HepG2 (cell line): ENCODE data around the gene NEMF. TPM values are rescaled to one million over a fixed set of nuclear protein-coding genes. Genes with fewer than 3 reads are reported as not detected.

Experiments
- ARNT ChIP-seq: fragments of 450-650 bp; IDR thresholded peaks from 2 replicates; pipeline ENCODE4 v1.6.1; 2017
- ETV6 ChIP-seq: sonication (generic); formaldehyde crosslinking; conservative IDR thresholded peaks from 2 replicates; pipeline ENCODE4 v1.4.0; 2020; ENCODE audit warnings: missing genetic modification reagents
- FOXK2 ChIP-seq: fragments of 450-650 bp; IDR thresholded peaks from 2 replicates; pipeline ENCODE4 v1.6.1; 2016
- HMGA1 ChIP-seq: sonication (generic); formaldehyde crosslinking; conservative IDR thresholded peaks from 2 replicates; pipeline ENCODE4 v1.4.0; 2020; ENCODE audit warnings: missing genetic modification reagents
- JUN ChIP-seq: sonication (generic); formaldehyde crosslinking; IDR thresholded peaks from 2 replicates; pipeline ENCODE4 v1.4.0; 2020; ENCODE audit warnings: mild to moderate bottlenecking, missing genetic modification reagents
- JUND ChIP-seq: sonication (generic); formaldehyde crosslinking; IDR thresholded peaks from 2 replicates; pipeline ENCODE4 v1.8.0; 2022; ENCODE audit warnings: mild to moderate bottlenecking, missing genetic modification reagents
- KDM4B ChIP-seq: sonication (generic); formaldehyde crosslinking; IDR thresholded peaks from 2 replicates; pipeline ENCODE4 v1.4.0; 2020; ENCODE audit warnings: missing genetic modification reagents
- KMT2A ChIP-seq: sonication (generic); formaldehyde crosslinking; IDR thresholded peaks from 2 replicates; pipeline ENCODE4 v1.4.0; 2020; ENCODE audit warnings: missing genetic modification reagents
- MEIS1 ChIP-seq: sonication (generic); formaldehyde crosslinking; IDR thresholded peaks from 2 replicates; pipeline ENCODE4 v1.9.0; 2021; ENCODE audit warnings: mild to moderate bottlenecking, missing genetic modification reagents, moderate library complexity, borderline replicate concordance
- MXI1 ChIP-seq: IDR thresholded peaks from 3 replicates; pipeline ENCODE4 v1.6.1; 2012; ENCODE audit warnings: low read depth, low read length, inconsistent platforms, borderline replicate concordance
- MZF1 ChIP-seq: sonication (generic); formaldehyde crosslinking; IDR thresholded peaks from 2 replicates; pipeline ENCODE4 v1.8.1; 2023; ENCODE audit warnings: mild to moderate bottlenecking, missing genetic modification reagents, borderline replicate concordance
- NR2F1 ChIP-seq, 2 experiments: fragments of 450-650 bp in 1 of 2; formaldehyde crosslinking in 1 of 2; IDR thresholded peaks; 2 replicates each; pipeline versions ENCODE4 v1.5.0 to v1.6.1; 2016 to 2020; ENCODE audit warnings: mild to moderate bottlenecking in 1 of 2, missing compliant biosample characterization in 1 of 2, missing genetic modification reagents in 1 of 2, moderate library complexity in 1 of 2
- NRL ChIP-seq: sonication (generic); formaldehyde crosslinking; IDR thresholded peaks from 2 replicates; pipeline ENCODE4 v1.5.0; 2020; ENCODE audit warnings: missing genetic modification reagents, mild to moderate bottlenecking, moderate library complexity, borderline replicate concordance
- POLR2AphosphoS2 ChIP-seq: IDR thresholded peaks from 2 replicates; pipeline ENCODE4 v1.6.1; 2011; ENCODE audit warnings: low read depth, low read length, improper control_type of control experiment
- SATB2 ChIP-seq: sonication (generic); formaldehyde crosslinking; IDR thresholded peaks from 2 replicates; pipeline ENCODE4 v1.5.0; 2020; ENCODE audit warnings: missing genetic modification reagents
- SMARCE1 ChIP-seq: fragments of 450-650 bp; IDR thresholded peaks from 2 replicates; pipeline ENCODE4 v1.6.1; 2017; ENCODE audit warnings: borderline replicate concordance
- ZFP36L2 ChIP-seq: sonication (generic); formaldehyde crosslinking; IDR thresholded peaks from 2 replicates; pipeline ENCODE4 v1.4.0; 2020; ENCODE audit warnings: missing genetic modification reagents
- ZFP41 ChIP-seq: sonication (generic); formaldehyde crosslinking; IDR thresholded peaks from 2 replicates; pipeline ENCODE4 v1.4.0; 2020; ENCODE audit warnings: mild to moderate bottlenecking, missing genetic modification reagents, borderline replicate concordance
- ZFYVE20 ChIP-seq: sonication (generic); formaldehyde crosslinking; IDR thresholded peaks from 2 replicates; pipeline ENCODE4 v1.8.0; 2023; ENCODE audit warnings: low read depth, mild to moderate bottlenecking, moderate library complexity, missing genetic modification reagents, borderline replicate concordance
- ZNF362 ChIP-seq: sonication (generic); formaldehyde crosslinking; IDR thresholded peaks from 2 replicates; pipeline ENCODE4 v1.4.0; 2020; ENCODE audit warnings: missing genetic modification reagents, mild to moderate bottlenecking, borderline replicate concordance
- ZNF484 ChIP-seq: sonication (generic); formaldehyde crosslinking; IDR thresholded peaks from 2 replicates; pipeline ENCODE4 v1.5.1; 2020; ENCODE audit warnings: mild to moderate bottlenecking, low read depth, missing genetic modification reagents, borderline replicate concordance
- ZNF564 ChIP-seq: sonication (generic); formaldehyde crosslinking; IDR thresholded peaks from 2 replicates; pipeline ENCODE4 v1.8.1; 2023; ENCODE audit warnings: mild to moderate bottlenecking, missing genetic modification reagents
- ZNF652 ChIP-seq: IDR thresholded peaks from 2 replicates; pipeline ENCODE4 v1.6.1; 2016; ENCODE audit warnings: low read depth, borderline replicate concordance
- ZNF691 ChIP-seq: sonication (generic); formaldehyde crosslinking; IDR thresholded peaks from 2 replicates; pipeline ENCODE4 v1.4.0; 2020; ENCODE audit warnings: missing genetic modification reagents, low read depth, mild to moderate bottlenecking, borderline replicate concordance
- ZNF749 ChIP-seq: sonication (generic); formaldehyde crosslinking; IDR thresholded peaks from 2 replicates; pipeline ENCODE4 v1.8.0; 2022; ENCODE audit warnings: mild to moderate bottlenecking, missing genetic modification reagents, moderate library complexity, borderline replicate concordance
- ZNF891 ChIP-seq: sonication (generic); formaldehyde crosslinking; IDR thresholded peaks from 2 replicates; pipeline ENCODE4 v1.5.0; 2020; ENCODE audit warnings: mild to moderate bottlenecking, missing genetic modification reagents
- ZSCAN22 ChIP-seq: sonication (generic); formaldehyde crosslinking; IDR thresholded peaks from 2 replicates; pipeline ENCODE4 v1.4.0; 2020; ENCODE audit warnings: mild to moderate bottlenecking, missing genetic modification reagents
- polyA plus RNA-seq, 8 experiments: library from polyadenylated mRNA; depleted of rRNA in 3 of 8; stranded (reverse) in 7 of 8; unstranded in 1 of 8; fragments of >200 nt; fragmentation: Illumina TruSeq in 4 of 8; extraction: Trizol in 4 of 8; gene quantifications; 2 replicates each; pipeline versions ENCODE4 v1.2.1 to v1.2.3, GENCODE V29; 2011 to 2016; ENCODE audit warnings: low read depth in 4 of 8, missing spikeins in 1 of 8, mixed read lengths in 1 of 8; ENCODE audit not compliant: insufficient read depth in 1 of 8
- total RNA-seq, 5 experiments: library from RNA; depleted of rRNA; stranded (reverse); fragments of >200 nt; fragmentation: Illumina TruSeq; extraction: Trizol; gene quantifications; 2 replicates each; pipeline ENCODE4 v1.2.3, GENCODE V29; 2016; ENCODE audit warnings: low read depth in 1 of 5
- TF ChIP-seq, protein P1 (sequence below): sonication (generic); formaldehyde crosslinking; conservative IDR thresholded peaks from 2 replicates; pipeline ENCODE4 v1.4.0; 2020; ENCODE audit warnings: missing genetic modification reagents

The NEMF gene
- total and polyA plus RNA-seq, 2 of the 13 experiments (the other 11 are each of a cell fraction or from before 2014, with no cell fraction given), result 21.3 to 57.9 TPM

DNA sequence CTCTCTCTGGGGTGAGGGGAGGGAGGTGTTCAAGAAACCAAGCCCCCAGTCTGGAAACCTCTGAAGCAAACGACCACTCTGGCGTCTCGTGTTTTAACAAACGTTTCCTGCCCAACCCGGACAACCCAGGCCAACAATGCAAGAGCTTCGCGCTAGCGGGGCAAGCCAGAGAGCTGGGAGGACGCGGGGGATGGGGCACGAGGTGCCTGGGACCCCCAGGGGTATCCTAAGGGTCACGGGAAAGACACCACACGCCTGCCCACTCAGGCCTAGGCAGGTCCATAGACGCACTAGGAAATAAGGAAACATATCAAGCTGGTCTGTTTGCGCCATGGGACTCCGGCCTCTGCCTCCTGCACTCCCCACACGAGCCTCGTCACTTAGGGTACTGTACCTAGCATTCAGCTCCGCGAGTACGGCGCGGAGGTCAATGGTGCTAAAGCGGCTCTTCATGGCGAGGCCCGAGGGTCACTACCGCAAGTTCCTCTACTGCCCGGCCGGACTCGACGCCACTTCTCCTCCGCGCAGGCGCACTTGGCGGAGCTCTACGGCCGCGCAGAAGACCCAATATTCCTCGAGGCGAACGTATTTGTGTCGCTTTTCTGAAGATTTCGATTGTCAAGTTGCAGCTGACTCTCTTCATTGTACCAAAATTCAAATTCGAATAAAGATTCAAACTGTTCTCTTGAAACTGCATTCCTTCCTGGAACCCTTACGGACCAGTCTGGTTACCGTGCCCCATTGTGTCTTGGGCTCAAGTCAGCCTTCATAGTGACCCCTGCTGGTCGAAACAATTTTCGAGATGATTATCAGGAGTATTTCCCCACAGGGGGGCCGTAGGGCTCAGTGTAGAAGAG is at the start of gene NEMF (continued):
- TF ChIP-seq, protein P1, sequence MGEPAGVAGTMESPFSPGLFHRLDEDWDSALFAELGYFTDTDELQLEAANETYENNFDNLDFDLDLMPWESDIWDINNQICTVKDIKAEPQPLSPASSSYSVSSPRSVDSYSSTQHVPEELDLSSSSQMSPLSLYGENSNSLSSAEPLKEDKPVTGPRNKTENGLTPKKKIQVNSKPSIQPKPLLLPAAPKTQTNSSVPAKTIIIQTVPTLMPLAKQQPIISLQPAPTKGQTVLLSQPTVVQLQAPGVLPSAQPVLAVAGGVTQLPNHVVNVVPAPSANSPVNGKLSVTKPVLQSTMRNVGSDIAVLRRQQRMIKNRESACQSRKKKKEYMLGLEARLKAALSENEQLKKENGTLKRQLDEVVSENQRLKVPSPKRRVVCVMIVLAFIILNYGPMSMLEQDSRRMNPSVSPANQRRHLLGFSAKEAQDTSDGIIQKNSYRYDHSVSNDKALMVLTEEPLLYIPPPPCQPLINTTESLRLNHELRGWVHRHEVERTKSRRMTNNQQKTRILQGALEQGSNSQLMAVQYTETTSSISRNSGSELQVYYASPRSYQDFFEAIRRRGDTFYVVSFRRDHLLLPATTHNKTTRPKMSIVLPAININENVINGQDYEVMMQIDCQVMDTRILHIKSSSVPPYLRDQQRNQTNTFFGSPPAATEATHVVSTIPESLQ, result no peak
- TF ChIP-seq ZFP41 (CRISPR knock-in tag) (no peak), HMGA1 (no peak), NRL (peak; percentile 72; the same call in 1 of the 2 replicates), FOXK2 (no peak), MXI1 (no peak), ZSCAN22 (no peak), JUN (CRISPR knock-in tag) (no peak), JUND (CRISPR knock-in tag) (peak; percentile 57; the same call in 1 of the 2 replicates), ETV6 (CRISPR knock-in tag) (peak; percentile 59; the same call in 1 of the 2 replicates), SMARCE1 (no peak), ZFYVE20 (CRISPR knock-in tag) (no peak), ZNF362 (CRISPR knock-in tag) (no peak), ARNT (no peak), KMT2A (CRISPR knock-in tag) (peak; percentile 92), NR2F1 (CRISPR knock-in tag; IDR thresholded peaks at IDR 0.05) (no peak), MZF1 (CRISPR knock-in tag) (no peak), MEIS1 (no peak), ZNF564 (CRISPR knock-in tag) (peak; percentile 79; the same call in 1 of the 2 replicates), POLR2AphosphoS2 (no peak), KDM4B (no peak), ZNF891 (peak; percentile 66; the same call in 1 of the 2 replicates), ZNF691 (CRISPR knock-in tag) (0 out of 2 replicates have a peak, but pooled peaks have one; percentile 44), ZNF749 (CRISPR knock-in tag) (no peak), ZNF484 (CRISPR knock-in tag) (no peak), ZFP36L2 (no peak), SATB2 (no peak; the same call in 1 of the 2 replicates), ZNF652 (no peak)
